WI38 (cell line): ENCODE measurements around the gene TMEM176A.

ENCODE experiments used
- H3K4me3 ChIP-seq: 2 replicates; pipeline ENCODE4 v1.5.1; 2011; ENCODE audit warnings: low read depth, mild to moderate bottlenecking, control low read depth, low read length
- TF ChIP-seq, protein P1 (sequence below): IDR thresholded peaks from 2 replicates; pipeline ENCODE4 v1.5.1; 2012; ENCODE audit warnings: low read depth, mild to moderate bottlenecking, control low read depth, low read length

Gene TMEM176A

GRCh38 chr7:150845421-150845861 is 44.9 kb downstream of the TMEM176A start:
- TF ChIP-seq, protein P1, sequence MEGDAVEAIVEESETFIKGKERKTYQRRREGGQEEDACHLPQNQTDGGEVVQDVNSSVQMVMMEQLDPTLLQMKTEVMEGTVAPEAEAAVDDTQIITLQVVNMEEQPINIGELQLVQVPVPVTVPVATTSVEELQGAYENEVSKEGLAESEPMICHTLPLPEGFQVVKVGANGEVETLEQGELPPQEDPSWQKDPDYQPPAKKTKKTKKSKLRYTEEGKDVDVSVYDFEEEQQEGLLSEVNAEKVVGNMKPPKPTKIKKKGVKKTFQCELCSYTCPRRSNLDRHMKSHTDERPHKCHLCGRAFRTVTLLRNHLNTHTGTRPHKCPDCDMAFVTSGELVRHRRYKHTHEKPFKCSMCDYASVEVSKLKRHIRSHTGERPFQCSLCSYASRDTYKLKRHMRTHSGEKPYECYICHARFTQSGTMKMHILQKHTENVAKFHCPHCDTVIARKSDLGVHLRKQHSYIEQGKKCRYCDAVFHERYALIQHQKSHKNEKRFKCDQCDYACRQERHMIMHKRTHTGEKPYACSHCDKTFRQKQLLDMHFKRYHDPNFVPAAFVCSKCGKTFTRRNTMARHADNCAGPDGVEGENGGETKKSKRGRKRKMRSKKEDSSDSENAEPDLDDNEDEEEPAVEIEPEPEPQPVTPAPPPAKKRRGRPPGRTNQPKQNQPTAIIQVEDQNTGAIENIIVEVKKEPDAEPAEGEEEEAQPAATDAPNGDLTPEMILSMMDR = no peak
- H3K4me3 ChIP-seq = no peak overlapping the region

GRCh38 chr7:150846291-150847115 is 45.9 kb downstream of the TMEM176A start:
- H3K4me3 ChIP-seq = no peak overlapping the region
- TF ChIP-seq, protein P1 = no peak

GRCh38 chr7:150847536-150847935 is 47.0 kb downstream of the TMEM176A start:
- H3K4me3 ChIP-seq = no peak overlapping the region
- TF ChIP-seq, protein P1 = no peak

- TF ChIP-seq, protein P1 = no peak
Observed at GRCh38 chr7:150848111-150848510, 47.5 kb downstream of the TMEM176A start.

GRCh38 chr7:150848561-150849115 is 48.1 kb downstream of the TMEM176A start:
- TF ChIP-seq, protein P1 = no peak
- no peak overlapping the region for H3K4me3 ChIP-seq

More at GRCh38 chr7:150848111-150848510, 47.5 kb downstream of the TMEM176A start:
- H3K4me3 ChIP-seq = no peak overlapping the region

DNA sequence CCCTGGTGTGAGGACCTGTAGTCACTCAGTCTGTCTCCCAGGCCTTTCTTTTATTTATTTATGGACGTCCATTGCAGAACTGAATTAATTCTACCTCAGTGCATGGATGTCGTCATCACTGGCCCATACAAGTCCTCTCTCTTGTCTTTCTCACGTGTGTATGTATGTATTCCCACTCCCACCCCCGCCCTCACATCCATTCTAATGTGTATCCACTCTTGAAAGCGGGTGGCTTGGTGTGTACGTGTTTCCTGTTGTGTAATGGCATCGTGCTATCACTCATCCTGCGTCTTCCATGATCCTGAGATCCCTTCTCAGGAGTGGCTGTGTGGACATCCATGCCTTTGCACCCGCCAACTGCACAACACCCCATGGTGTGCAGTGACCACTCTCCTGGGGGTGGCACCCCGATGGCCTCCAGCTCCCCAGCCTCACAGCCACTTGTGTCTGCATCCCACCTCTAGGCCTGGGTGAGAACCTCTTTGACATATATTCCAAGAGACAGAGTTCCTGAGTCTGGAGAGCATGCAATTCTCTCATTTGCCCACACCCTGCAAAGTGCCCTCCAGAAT is 48.7 kb downstream of the TMEM176A start:
- TF ChIP-seq, protein P1 = no peak
- H3K4me3 ChIP-seq = no peak overlapping the region

- TF ChIP-seq, protein P1 = no peak
- H3K4me3 ChIP-seq = no peak overlapping the region
Observed at GRCh38 chr7:150850273-150850672, 49.7 kb downstream of the TMEM176A start.
